IMR-90 (cell line): ENCODE results near the gene ADAM15. TPM values are rescaled to one million over a fixed set of nuclear protein-coding genes. Genes with fewer than 3 reads are reported as not detected.

ENCODE experiments used
- ATAC-seq: fragments of 200-7000 bp; cut with Tn5 transposase; 2 replicates; pipeline ENCODE4 v1.9.1; 2020; ENCODE audit warnings: low read depth, mild to moderate bottlenecking, moderate library complexity
- BruUV-seq: library from RNA; stranded (reverse); fragments of 400-500 nt; replicated peaks from 2 replicates; lab custom pipeline; 2021; lab: Mats Ljungman, UMichigan
- CTCF ChIA-PET: fragments of 300-600 bp; formaldehyde crosslinking; extraction: SDS; loops from one replicate; lab custom pipeline; 2021; ENCODE audit warnings: antibody characterized with exemption; lab: Yijun Ruan, JAX
- POLR2A ChIA-PET: fragments of 300-600 bp; sonication (Branson Sonifier 250); formaldehyde crosslinking; loops from one replicate; lab custom pipeline; 2022; ENCODE audit warnings: antibody characterized with exemption; ENCODE audit not compliant: unreplicated experiment; lab: Charles Lee
- DNase-seq: peaks from one replicate; pipeline ENCODE4 v3.0.0; 2013
- H2AFZ ChIP-seq: replicated peaks from 2 replicates; pipeline ENCODE3; 2013; ENCODE audit warnings: low read length, mild to moderate bottlenecking; ENCODE audit not compliant: poor library complexity
- H2AK5ac ChIP-seq: 2 replicates; pipeline ENCODE4 v1.6.1; 2013; ENCODE audit warnings: low read depth, low read length, inconsistent platforms
- H2AK9ac ChIP-seq: replicated peaks from 2 replicates; pipeline ENCODE3; 2013; ENCODE audit warnings: mild to moderate bottlenecking, low read depth, low read length, moderate library complexity; ENCODE audit not compliant: poor library complexity
- H2BK120ac ChIP-seq: 2 replicates; pipeline ENCODE4 v1.6.1; 2013; ENCODE audit warnings: low read depth, low read length, inconsistent platforms
- H2BK15ac ChIP-seq: 3 replicates; pipeline ENCODE4 v1.6.1; 2013; ENCODE audit warnings: low read depth, low read length, inconsistent platforms
- H2BK20ac ChIP-seq: 2 replicates; pipeline ENCODE4 v1.6.1; 2013; ENCODE audit warnings: low read depth, mild to moderate bottlenecking, inconsistent platforms, low read length, moderate library complexity
- H2BK5ac ChIP-seq: 2 replicates; pipeline ENCODE4 v1.6.1; 2013; ENCODE audit warnings: mild to moderate bottlenecking, low read depth, low read length, inconsistent platforms; ENCODE audit not compliant: poor library complexity, severe bottlenecking
- H3K14ac ChIP-seq: replicated peaks from 2 replicates; pipeline ENCODE4 v1.6.1; 2013; ENCODE audit warnings: low read depth, low read length, inconsistent platforms
- H3K18ac ChIP-seq: 2 replicates; pipeline ENCODE4 v1.6.1; 2013; ENCODE audit warnings: low read depth, low read length, control low read depth
- H3K23ac ChIP-seq: 2 replicates; pipeline ENCODE4 v1.6.1; 2013; ENCODE audit warnings: low read depth, low read length, inconsistent platforms
- H3K27ac ChIP-seq: 2 replicates; pipeline ENCODE4 v1.5.1; 2013; ENCODE audit warnings: mild to moderate bottlenecking, control low read depth, low read length; ENCODE audit not compliant: insufficient read depth
- H3K27me3 ChIP-seq: 2 replicates; pipeline ENCODE4 v1.6.1; 2013; ENCODE audit warnings: low read length; ENCODE audit not compliant: control insufficient read depth, insufficient read depth
- H3K36me3 ChIP-seq: 2 replicates; pipeline ENCODE4 v1.6.1; 2013; ENCODE audit warnings: low read length, mixed read lengths; ENCODE audit not compliant: control insufficient read depth, insufficient read depth
- H3K4ac ChIP-seq: 2 replicates; pipeline ENCODE4 v1.6.1; 2013; ENCODE audit warnings: low read depth, low read length, inconsistent platforms
- H3K4me1 ChIP-seq: 2 replicates; pipeline ENCODE4 v1.6.1; 2013; ENCODE audit warnings: low read length, mixed read lengths; ENCODE audit not compliant: control insufficient read depth, insufficient read depth
- H3K4me2 ChIP-seq: 2 replicates; pipeline ENCODE4 v1.6.1; 2013; ENCODE audit warnings: low read depth, mild to moderate bottlenecking, control low read depth, low read length, moderate library complexity
- H3K4me3 ChIP-seq: 2 replicates; pipeline ENCODE4 v1.5.1; 2013; ENCODE audit warnings: low read depth, mild to moderate bottlenecking, control low read depth, low read length, moderate library complexity; ENCODE audit not compliant: insufficient read depth
- H3K56ac ChIP-seq: 2 replicates; pipeline ENCODE4 v1.6.1; 2013; ENCODE audit warnings: low read length, inconsistent platforms; ENCODE audit not compliant: insufficient read depth; ENCODE audit errors: extremely low read depth
- H3K79me1 ChIP-seq, 2 experiments: 2 replicates each; pipeline ENCODE4 v1.6.1; 2013; ENCODE audit warnings: low read length in 2 of 2, inconsistent platforms in 1 of 2, low read depth in 1 of 2
- H3K9ac ChIP-seq: 2 replicates; pipeline ENCODE4 v1.6.1; 2013; ENCODE audit warnings: low read depth, low read length, control low read depth
- H3K9me1 ChIP-seq: 2 replicates; pipeline ENCODE4 v1.6.1; 2013; ENCODE audit warnings: low read length, inconsistent platforms; ENCODE audit not compliant: insufficient read depth
- H3K9me3 ChIP-seq: 2 replicates; pipeline ENCODE4 v1.6.1; 2013; ENCODE audit warnings: low read length; ENCODE audit not compliant: control insufficient read depth, insufficient read depth
- H4K20me1 ChIP-seq: 2 replicates; pipeline ENCODE4 v1.6.1; 2013; ENCODE audit warnings: low read length, inconsistent platforms; ENCODE audit not compliant: insufficient read depth
- H4K5ac ChIP-seq: 2 replicates; pipeline ENCODE4 v1.6.1; 2013; ENCODE audit warnings: mild to moderate bottlenecking, low read depth, low read length, control low read depth
- H4K8ac ChIP-seq, 2 experiments: 2 replicates each; pipeline ENCODE4 v1.6.1; 2013; ENCODE audit warnings: low read depth in 2 of 2, low read length in 2 of 2, control low read depth in 1 of 2, inconsistent platforms in 1 of 2
- H4K91ac ChIP-seq: 2 replicates; pipeline ENCODE4 v1.6.1; 2013; ENCODE audit warnings: low read depth, low read length, inconsistent platforms; ENCODE audit not compliant: insufficient read depth
- BHLHE40 ChIP-seq: fragments of 150-350 bp; IDR thresholded peaks from 2 replicates; pipeline ENCODE4 v1.6.1; 2016; ENCODE audit warnings: mild to moderate bottlenecking, low read depth, low read length
- CEBPB ChIP-seq: IDR thresholded peaks from 2 replicates; pipeline ENCODE4 v1.6.1; 2012; ENCODE audit warnings: low read depth, low read length, improper control_type of control experiment
- CHD1 ChIP-seq: IDR thresholded peaks from 2 replicates; pipeline ENCODE4 v1.6.1; 2012; ENCODE audit warnings: low read depth, low read length, improper control_type of control experiment
- FOS ChIP-seq: fragments of 150-350 bp; IDR thresholded peaks from 2 replicates; pipeline ENCODE4 v1.6.1; 2016; ENCODE audit warnings: low read depth, low read length
- MAFK ChIP-seq: IDR thresholded peaks from 2 replicates; pipeline ENCODE4 v1.6.1; 2012; ENCODE audit warnings: low read depth, low read length, improper control_type of control experiment
- MAZ ChIP-seq: IDR thresholded peaks from 2 replicates; pipeline ENCODE4 v1.6.1; 2012; ENCODE audit warnings: low read depth, mild to moderate bottlenecking, low read length, improper control_type of control experiment, moderate library complexity, borderline replicate concordance
- MXI1 ChIP-seq: IDR thresholded peaks from 2 replicates; pipeline ENCODE4 v1.6.1; 2012; ENCODE audit warnings: low read depth, mild to moderate bottlenecking, low read length, moderate library complexity, borderline replicate concordance
- NFE2L2 ChIP-seq: fragments of 150-350 bp; IDR thresholded peaks from 2 replicates; pipeline ENCODE4 v1.6.1; 2016; ENCODE audit warnings: low read depth, mild to moderate bottlenecking, low read length
- POLR2A ChIP-seq: IDR thresholded peaks from 2 replicates; pipeline ENCODE4 v1.6.1; 2012; ENCODE audit warnings: mild to moderate bottlenecking, low read depth, low read length
- RAD21 ChIP-seq: IDR thresholded peaks from 2 replicates; pipeline ENCODE4 v1.6.1; 2012; ENCODE audit warnings: low read length, improper control_type of control experiment
- RCOR1 ChIP-seq: IDR thresholded peaks from 2 replicates; pipeline ENCODE4 v1.6.1; 2012; ENCODE audit warnings: mild to moderate bottlenecking, low read length, improper control_type of control experiment; ENCODE audit not compliant: insufficient replicate concordance
- RFX5 ChIP-seq: IDR thresholded peaks from 2 replicates; pipeline ENCODE4 v1.8.0; 2012; ENCODE audit warnings: low read depth, mild to moderate bottlenecking, low read length, moderate library complexity
- SMC3 ChIP-seq: fragments of 150-350 bp; IDR thresholded peaks from 2 replicates; pipeline ENCODE4 v1.6.1; 2016; ENCODE audit warnings: low read depth, mild to moderate bottlenecking, antibody characterized with exemption, low read length, moderate library complexity
- USF2 ChIP-seq: fragments of 150-350 bp; IDR thresholded peaks from 2 replicates; pipeline ENCODE4 v1.6.1; 2017; ENCODE audit warnings: mild to moderate bottlenecking, antibody characterized with exemption, low read length, low read depth
- WGBS, 2 experiments: methylation state at CpG; one replicate each; pipeline versions ENCODE4 v1.1.5 to v1.1.7; 2013; ENCODE audit warnings: missing lambda C conversion rate in 2 of 2; ENCODE audit not compliant: insufficient read length in 1 of 2; ENCODE audit errors: extremely low coverage in 2 of 2; 5-methylcytosine and 5-hydroxymethylcytosine counted together
- dilution Hi-C: fragments of 300-500 bp; cut with HindIII; formaldehyde crosslinking; loops from one replicate; pipeline ENCODE4 v1.14.3; 2018; ENCODE audit warnings: low sequenced_read_pairs; ENCODE audit not compliant: unreplicated experiment
- in situ Hi-C: fragments of 300-500 bp; cut with MboI; formaldehyde crosslinking; loops from 3 replicates; pipeline ENCODE4 v1.14.3; 2019; ENCODE audit warnings: low sequenced_read_pairs, inconsistent platforms, mixed read lengths
- intact Hi-C: fragments of 100-400 bp; cut with micrococcal nuclease; formaldehyde crosslinking; loops from 2 replicates; pipeline ENCODE4 v1.10.0; 2022
- polyA plus RNA-seq, 3 experiments: library from polyadenylated mRNA; depleted of rRNA; stranded (reverse); fragments of >200 nt; gene quantifications; 2 replicates each; pipeline ENCODE4 v1.2.3, GENCODE V29; 2012; ENCODE audit warnings: low replicate concordance in 1 of 3
- total RNA-seq: library from RNA; depleted of rRNA; stranded (reverse); fragments of >200 nt; gene quantifications from 2 replicates; pipeline ENCODE4 v1.2.3, GENCODE V29; 2012
- TF ChIP-seq, protein P1 (sequence below): fragments of 150-350 bp; IDR thresholded peaks from 2 replicates; pipeline ENCODE4 v1.6.1; 2016; ENCODE audit warnings: low read depth, mild to moderate bottlenecking, low read length, moderate library complexity, borderline replicate concordance
- TF ChIP-seq, protein P2 (sequence below): conservative IDR thresholded peaks from 2 replicates; pipeline ENCODE4 v1.5.1; 2012; ENCODE audit warnings: mild to moderate bottlenecking, low read depth, low read length, improper control_type of control experiment

ADAM15 gene
- total and polyA plus RNA-seq, 2 of the 4 experiments (the other 2 are of a cell fraction), result 25.6 to 52.4 TPM

DNA sequence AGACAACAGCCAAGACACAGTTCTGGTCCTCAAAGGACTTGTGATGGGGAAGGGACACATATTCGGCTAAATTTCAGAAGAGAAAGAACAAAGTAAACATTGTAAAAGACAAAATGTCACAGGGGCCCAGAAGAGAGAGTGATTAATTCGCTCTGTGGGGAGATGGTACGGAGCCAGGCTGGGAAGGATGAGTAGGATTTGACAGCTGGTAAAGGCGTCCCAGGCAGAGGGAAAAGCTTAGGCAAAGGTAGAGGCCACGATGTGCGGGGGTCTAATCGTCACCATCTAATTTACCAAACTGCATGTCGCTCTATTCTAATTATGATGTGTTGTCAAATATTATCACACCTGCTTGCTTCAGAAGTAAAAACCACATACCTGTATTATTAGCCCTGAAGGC is 59.3 kb downstream of the ADAM15 start:
- Histone ChIP-seq H3K27ac (no peak overlapping the region), H3K9ac (no peak overlapping the region), H3K56ac (no peak overlapping the region), H4K91ac (no peak overlapping the region), H2BK5ac (no peak overlapping the region), H3K79me1 (no peaks in the 10 kb centered on the region), H3K4me2 (no peak overlapping the region), H4K5ac (no peak overlapping the region), H2AFZ (no peak overlapping the region), H2BK120ac (no peak overlapping the region), H3K4me1 (no peaks in the 10 kb centered on the region), H2AK9ac (no peak overlapping the region), H3K14ac (no peak overlapping the region), H3K9me1 (no peaks in the 10 kb centered on the region), H3K36me3 (no peaks in the 10 kb centered on the region), H2BK15ac (no peak overlapping the region), H3K4me3 (no peak overlapping the region), H3K4ac (no peak overlapping the region), H3K18ac (no peak overlapping the region), H3K9me3 (no peaks in the 10 kb centered on the region), H2AK5ac (no peak overlapping the region), H3K23ac (no peak overlapping the region), H4K20me1 (no peaks in the 10 kb centered on the region), H2BK20ac (no peak overlapping the region), H4K8ac (no peak overlapping the region), H3K27me3 (peaks cover 54% of the 10 kb centered on the region)
- ATAC-seq, result no peak
- dilution Hi-C loops (no loop called here), intact Hi-C loops (no loop called here), in situ Hi-C loops (no loop called here)
- DNase-seq, result no peak
- POLR2A ChIA-PET, result no interaction called here
- CTCF ChIA-PET, result interaction anchor here (0.6 kb wide), 1 partner anchor 33 kb away, joined by 3 read pairs; no protein-coding TSS in a partner anchor
- WGBS, 2 experiments, result 33% methylated on average over 2 of the region's 8 CpGs; no CpG with 5 or more reads in 1 of the 2 experiments
- no peak for TF ChIP-seq MAZ
- TF ChIP-seq SMC3, result no peak
- TF ChIP-seq POLR2A, result no peak
- TF ChIP-seq MXI1, result no peak
- no peak for TF ChIP-seq FOS
- no peak for TF ChIP-seq CEBPB
- TF ChIP-seq CHD1, result no peak
- TF ChIP-seq BHLHE40, result no peak
- TF ChIP-seq MAFK, result no peak
- TF ChIP-seq NFE2L2, result no peak
- TF ChIP-seq, protein P1, sequence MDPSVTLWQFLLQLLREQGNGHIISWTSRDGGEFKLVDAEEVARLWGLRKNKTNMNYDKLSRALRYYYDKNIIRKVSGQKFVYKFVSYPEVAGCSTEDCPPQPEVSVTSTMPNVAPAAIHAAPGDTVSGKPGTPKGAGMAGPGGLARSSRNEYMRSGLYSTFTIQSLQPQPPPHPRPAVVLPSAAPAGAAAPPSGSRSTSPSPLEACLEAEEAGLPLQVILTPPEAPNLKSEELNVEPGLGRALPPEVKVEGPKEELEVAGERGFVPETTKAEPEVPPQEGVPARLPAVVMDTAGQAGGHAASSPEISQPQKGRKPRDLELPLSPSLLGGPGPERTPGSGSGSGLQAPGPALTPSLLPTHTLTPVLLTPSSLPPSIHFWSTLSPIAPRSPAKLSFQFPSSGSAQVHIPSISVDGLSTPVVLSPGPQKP, result no peak
- no peak for TF ChIP-seq RCOR1
- TF ChIP-seq RAD21, result no peak
- TF ChIP-seq USF2, result no peak
- TF ChIP-seq, protein P2, sequence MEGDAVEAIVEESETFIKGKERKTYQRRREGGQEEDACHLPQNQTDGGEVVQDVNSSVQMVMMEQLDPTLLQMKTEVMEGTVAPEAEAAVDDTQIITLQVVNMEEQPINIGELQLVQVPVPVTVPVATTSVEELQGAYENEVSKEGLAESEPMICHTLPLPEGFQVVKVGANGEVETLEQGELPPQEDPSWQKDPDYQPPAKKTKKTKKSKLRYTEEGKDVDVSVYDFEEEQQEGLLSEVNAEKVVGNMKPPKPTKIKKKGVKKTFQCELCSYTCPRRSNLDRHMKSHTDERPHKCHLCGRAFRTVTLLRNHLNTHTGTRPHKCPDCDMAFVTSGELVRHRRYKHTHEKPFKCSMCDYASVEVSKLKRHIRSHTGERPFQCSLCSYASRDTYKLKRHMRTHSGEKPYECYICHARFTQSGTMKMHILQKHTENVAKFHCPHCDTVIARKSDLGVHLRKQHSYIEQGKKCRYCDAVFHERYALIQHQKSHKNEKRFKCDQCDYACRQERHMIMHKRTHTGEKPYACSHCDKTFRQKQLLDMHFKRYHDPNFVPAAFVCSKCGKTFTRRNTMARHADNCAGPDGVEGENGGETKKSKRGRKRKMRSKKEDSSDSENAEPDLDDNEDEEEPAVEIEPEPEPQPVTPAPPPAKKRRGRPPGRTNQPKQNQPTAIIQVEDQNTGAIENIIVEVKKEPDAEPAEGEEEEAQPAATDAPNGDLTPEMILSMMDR, result no peak
- TF ChIP-seq RFX5, result no peak
- BruUV-seq, result no TSS peak
